Parathyroid adenoma (tissue), 2 donors: ENCODE data around the gene ATAD3A.

Source experiments
- H2AFZ ChIP-seq: fragments of 300-600 bp; sonication (generic); one replicate; pipeline ENCODE4 v1.7.0; 2017; ENCODE audit warnings: antibody characterized with exemption, mild to moderate bottlenecking
- H3K27ac ChIP-seq: fragments of 300-600 bp; sonication (generic); one replicate; pipeline ENCODE4 v1.7.0; 2017
- H3K27me3 ChIP-seq: fragments of 300-600 bp; sonication (generic); one replicate; pipeline ENCODE4 v1.7.0; 2017; ENCODE audit warnings: low read length; ENCODE audit not compliant: control insufficient read depth, insufficient read depth
- H3K36me3 ChIP-seq: fragments of 300-600 bp; sonication (generic); one replicate; pipeline ENCODE4 v1.7.0; 2017; ENCODE audit warnings: low read length; ENCODE audit not compliant: control insufficient read depth, insufficient read depth
- H3K4me1 ChIP-seq: fragments of 300-600 bp; sonication (generic); one replicate; pipeline ENCODE4 v1.7.0; 2017; ENCODE audit warnings: control low read depth
- H3K4me2 ChIP-seq: fragments of 300-600 bp; sonication (generic); one replicate; pipeline ENCODE4 v1.7.0; 2017; ENCODE audit warnings: low read length
- H3K4me3 ChIP-seq: fragments of 300-600 bp; sonication (generic); one replicate; pipeline ENCODE4 v1.7.0; 2017; ENCODE audit warnings: low read depth, low read length
- H3K79me2 ChIP-seq: fragments of 300-600 bp; sonication (generic); one replicate; pipeline ENCODE4 v1.7.0; 2017; ENCODE audit warnings: control low read depth
- H3K9ac ChIP-seq: fragments of 300-600 bp; sonication (generic); one replicate; pipeline ENCODE4 v1.7.0; 2017; ENCODE audit warnings: mild to moderate bottlenecking
- H3K9me3 ChIP-seq: fragments of 300-600 bp; sonication (generic); one replicate; pipeline ENCODE4 v1.7.0; 2017; ENCODE audit warnings: low read length; ENCODE audit not compliant: control insufficient read depth
- CTCF ChIP-seq: fragments of 300-600 bp; sonication (generic); IDR thresholded peaks from one replicate; pipeline ENCODE4 v1.7.0; 2017; ENCODE audit warnings: antibody characterized with exemption, mild to moderate bottlenecking
- donor health status: primary hyperparathyroidism.

The ATAD3A gene

DNA sequence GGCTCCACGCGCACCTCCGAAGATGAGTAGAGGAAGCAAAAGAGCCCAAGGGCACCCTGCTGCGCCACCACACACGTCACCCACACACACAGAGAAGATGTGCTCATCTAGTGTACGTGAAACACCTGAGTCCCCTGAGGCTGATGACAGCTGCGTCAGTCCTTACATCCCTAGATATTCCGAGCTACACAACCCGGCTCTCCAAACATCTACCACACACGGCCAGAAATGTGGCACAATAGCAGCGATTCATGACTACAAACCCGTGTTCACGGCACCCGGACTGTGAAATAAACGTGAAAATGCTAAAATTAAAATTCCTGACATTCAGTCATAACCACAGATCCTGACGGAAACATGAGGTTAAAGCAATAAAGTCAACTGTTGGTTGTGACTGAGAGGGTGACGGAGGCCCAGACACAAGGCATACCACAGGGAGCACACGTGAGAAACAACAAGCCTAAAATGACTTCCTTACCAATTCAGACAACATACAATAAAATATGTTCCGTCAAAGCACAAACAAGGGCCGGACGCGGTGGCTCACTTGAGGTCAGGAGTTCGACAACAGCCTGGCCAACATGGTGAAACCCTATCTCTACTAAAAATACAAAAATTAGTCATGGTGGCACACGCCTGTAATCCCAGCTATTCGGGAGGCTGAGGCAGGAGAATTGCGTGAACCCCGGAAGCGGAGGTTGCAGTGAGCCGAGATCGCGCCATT is 55.4 kb downstream of the ATAD3A start:
- H3K79me2 ChIP-seq: peaks cover 39% of the 10 kb centered on the region
- H3K27ac ChIP-seq: no peak overlapping the region
- H3K27me3 ChIP-seq: no peaks in the 10 kb centered on the region
- no peak overlapping the region for H2AFZ ChIP-seq
- TF ChIP-seq CTCF: no peak
- H3K9ac ChIP-seq: no peak overlapping the region
- H3K9me3 ChIP-seq: no peaks in the 10 kb centered on the region
- H3K4me1 ChIP-seq: no peaks in the 10 kb centered on the region
- H3K4me2 ChIP-seq: no peak overlapping the region
- no peak overlapping the region for H3K4me3 ChIP-seq
- H3K36me3 ChIP-seq: no peaks in the 10 kb centered on the region

- no peaks in the 10 kb centered on the region for H3K36me3 ChIP-seq
- H3K9ac ChIP-seq: no peak overlapping the region
- H3K9me3 ChIP-seq: no peaks in the 10 kb centered on the region
- no peak overlapping the region for H3K27ac ChIP-seq
- H3K79me2 ChIP-seq: peaks cover 42% of the 10 kb centered on the region
- H3K4me1 ChIP-seq: no peaks in the 10 kb centered on the region
- no peaks in the 10 kb centered on the region for H3K27me3 ChIP-seq
- H2AFZ ChIP-seq: no peak overlapping the region
- no peak overlapping the region for H3K4me2 ChIP-seq
- TF ChIP-seq CTCF: no peak
- H3K4me3 ChIP-seq: no peak overlapping the region
Observed at GRCh38 chr1:1567891-1568291, 55.9 kb downstream of the ATAD3A start.

- Histone ChIP-seq H3K4me2 (no peak overlapping the region), H3K36me3 (no peaks in the 10 kb centered on the region), H3K27me3 (no peaks in the 10 kb centered on the region), H2AFZ (no peak overlapping the region), H3K9me3 (no peaks in the 10 kb centered on the region), H3K79me2 (peaks cover 43% of the 10 kb centered on the region), H3K27ac (no peak overlapping the region), H3K4me3 (no peak overlapping the region), H3K4me1 (no peaks in the 10 kb centered on the region), H3K9ac (no peak overlapping the region)
- no peak for TF ChIP-seq CTCF
Observed at GRCh38 chr1:1569341-1569740, 57.4 kb downstream of the ATAD3A start.

DNA sequence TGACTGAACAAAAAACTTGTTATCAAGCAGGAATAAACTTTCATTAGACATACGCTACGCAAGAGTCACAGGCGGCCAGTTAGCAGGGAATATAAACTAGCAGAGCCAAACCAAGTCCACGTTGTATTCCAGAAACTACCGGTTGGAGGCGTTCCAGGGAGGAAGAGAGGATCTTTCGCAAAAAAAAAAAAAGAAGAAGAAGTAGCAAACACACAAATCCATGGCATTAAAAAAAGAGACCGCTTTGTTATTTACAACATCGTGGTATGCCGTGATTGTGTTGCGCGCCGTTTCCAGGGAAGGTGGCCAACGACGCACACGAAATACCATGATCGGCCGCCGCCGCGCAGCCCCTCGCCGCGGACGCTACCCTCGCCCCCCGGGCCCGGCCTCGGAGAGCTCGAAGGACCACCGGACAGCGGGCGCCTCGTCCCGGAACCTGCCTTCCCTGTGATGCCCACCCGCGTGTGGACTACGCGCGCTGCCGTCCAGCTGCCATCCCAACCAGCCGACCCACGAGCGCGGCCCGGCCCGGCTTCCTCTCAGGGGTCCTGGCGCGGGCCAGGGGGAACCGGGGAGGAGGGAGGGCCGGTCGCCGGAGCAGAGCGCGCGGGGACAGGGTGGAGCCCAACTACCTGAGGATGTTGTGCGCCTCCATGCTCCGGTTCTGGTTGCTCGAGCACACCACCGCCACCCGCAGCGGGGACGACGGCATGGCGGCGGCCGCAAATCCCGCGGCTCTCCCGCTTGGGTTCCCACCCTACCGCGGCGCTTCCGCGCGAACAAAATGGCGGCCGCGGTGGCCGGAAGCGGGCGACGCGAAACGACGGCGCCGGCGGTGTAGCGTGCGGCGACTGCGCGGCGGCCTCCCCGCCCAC is 62.1 kb downstream of the ATAD3A start:
- TF ChIP-seq CTCF: no peak

More for the DNA sequence above, 62.1 kb downstream of the ATAD3A start:
- no peaks in the 10 kb centered on the region for H3K4me1 ChIP-seq
- H2AFZ ChIP-seq: peak overlapping the region; percentile 81
- H3K9me3 ChIP-seq: no peaks in the 10 kb centered on the region
- no peaks in the 10 kb centered on the region for H3K36me3 ChIP-seq
- peak overlapping the region; percentile 67 for H3K9ac ChIP-seq
- peaks cover 19% of the 10 kb centered on the region for H3K79me2 ChIP-seq
- peak overlapping the region; percentile 97 for H3K4me3 ChIP-seq
- peak overlapping the region; percentile 84 for H3K4me2 ChIP-seq
- H3K27me3 ChIP-seq: no peaks in the 10 kb centered on the region
- H3K27ac ChIP-seq: peak overlapping the region; percentile 96
